Vagina (tissue), 2 donors: Measurements from ENCODE around the gene ROR1. TPM values are rescaled to one million over a fixed set of nuclear protein-coding genes. Genes with fewer than 3 reads are reported as not detected.

ENCODE experiments used
- DNase-seq, 2 donors: peaks; one replicate each; pipeline ENCODE4 v3.0.0-alpha.2; 2017; ENCODE audit errors: extremely low spot score in 2 of 2
- H3K27ac ChIP-seq: fragments of 200-600 bp; sonication (generic); one replicate; pipeline ENCODE4 v1.5.1; 2019
- H3K27me3 ChIP-seq: fragments of 200-600 bp; sonication (generic); one replicate; pipeline ENCODE4 v1.5.1; 2019
- H3K36me3 ChIP-seq, 2 donors: fragments of 200-600 bp; sonication (generic); one replicate each; pipeline ENCODE4 v1.5.1; 2017 to 2019
- H3K4me1 ChIP-seq: fragments of 200-600 bp; sonication (generic); one replicate; pipeline ENCODE4 v1.5.1; 2019
- H3K4me3 ChIP-seq, 2 donors: fragments of 200-600 bp; sonication (generic); 1 replicate in 1 of 2; 2 replicates in 1 of 2; pipeline ENCODE4 v1.5.1; 2016 to 2019
- H3K9me3 ChIP-seq: fragments of 200-600 bp; sonication (generic); one replicate; pipeline ENCODE4 v1.5.1; 2019
- POLR2A ChIP-seq, 2 donors: fragments of 450-650 bp; IDR thresholded peaks; one replicate each; pipeline ENCODE4 v1.6.1; 2017; ENCODE audit warnings: antibody characterized with exemption in 2 of 2, mild to moderate bottlenecking in 2 of 2, moderate library complexity in 2 of 2
- POLR2AphosphoS5 ChIP-seq, 2 donors: sonication (generic); formaldehyde crosslinking; IDR thresholded peaks; one replicate each; pipeline ENCODE4 v1.9.0; 2017; ENCODE audit warnings: antibody characterized with exemption in 2 of 2, mild to moderate bottlenecking in 2 of 2, low read depth in 1 of 2; ENCODE audit not compliant: insufficient read depth in 1 of 2
- intact Hi-C: fragments of 100-400 bp; cut with DNase I; formaldehyde crosslinking; loops from one replicate; pipeline ENCODE4 v1.15.1; 2023
- total RNA-seq: library from RNA; depleted of rRNA; stranded (reverse); fragments of >200 nt; gene quantifications from one replicate; pipeline ENCODE4 v1.2.3, GENCODE V29; 2016
- TF ChIP-seq, protein P1 (sequence below), 3 experiments: fragments of 450-650 bp in 2 of 3; fragments of 200-600 bp in 1 of 3; sonication (generic) in 1 of 3; IDR thresholded peaks; one replicate each; pipeline ENCODE4 v1.5.1; 2017 to 2019; ENCODE audit warnings: antibody characterized with exemption in 3 of 3, mild to moderate bottlenecking in 2 of 3, moderate library complexity in 2 of 3

Gene ROR1
- total RNA-seq, 1 donor from 2014 or later = 11.0 TPM

DNA sequence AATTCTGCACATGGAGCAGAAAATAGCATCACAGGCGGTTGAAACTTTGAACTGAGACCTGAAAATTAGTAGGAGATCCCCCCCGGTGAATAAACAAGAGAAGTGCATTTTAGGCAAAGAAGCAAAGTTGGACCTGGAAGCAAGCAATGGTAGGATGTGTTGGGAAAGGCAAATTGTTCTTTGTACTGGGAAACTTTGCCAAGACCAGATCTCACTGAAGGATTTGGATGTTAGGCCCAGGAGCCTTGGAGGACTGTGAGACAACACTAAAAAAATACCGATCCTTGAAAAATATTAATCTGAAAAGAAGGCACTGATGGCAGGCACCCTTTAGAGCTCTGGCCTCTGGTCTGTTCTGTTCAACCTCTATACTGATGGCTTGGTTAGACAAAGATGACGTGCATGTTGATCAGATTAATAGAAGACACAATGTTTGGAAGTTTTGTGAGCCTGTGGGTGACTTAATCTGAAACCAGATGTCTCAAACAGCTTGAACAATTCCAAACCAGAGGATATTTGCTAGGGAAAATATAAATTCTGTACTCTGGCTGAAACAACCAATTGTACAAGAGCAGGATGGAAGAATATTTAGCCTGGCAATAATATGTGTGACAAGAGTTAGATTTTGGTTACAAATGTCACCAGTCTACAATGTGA, 108.4 kb downstream of the ROR1 start:
- Histone ChIP-seq H3K27ac (no peak overlapping the region), H3K4me3 (no peak overlapping the region), H3K27me3 (no peaks in the 10 kb centered on the region), H3K4me1 (peaks cover 23% of the 10 kb centered on the region), H3K36me3 (no peaks in the 10 kb centered on the region), H3K9me3 (no peaks in the 10 kb centered on the region)
- TF ChIP-seq POLR2AphosphoS5 (IDR thresholded peaks at IDR 0.05; ENCODE audit: insufficient read depth in 1 of 2, low read depth in 1 of 2) (no peak), POLR2A (IDR thresholded peaks at IDR 0.05) (no peak)
- TF ChIP-seq, protein P1, sequence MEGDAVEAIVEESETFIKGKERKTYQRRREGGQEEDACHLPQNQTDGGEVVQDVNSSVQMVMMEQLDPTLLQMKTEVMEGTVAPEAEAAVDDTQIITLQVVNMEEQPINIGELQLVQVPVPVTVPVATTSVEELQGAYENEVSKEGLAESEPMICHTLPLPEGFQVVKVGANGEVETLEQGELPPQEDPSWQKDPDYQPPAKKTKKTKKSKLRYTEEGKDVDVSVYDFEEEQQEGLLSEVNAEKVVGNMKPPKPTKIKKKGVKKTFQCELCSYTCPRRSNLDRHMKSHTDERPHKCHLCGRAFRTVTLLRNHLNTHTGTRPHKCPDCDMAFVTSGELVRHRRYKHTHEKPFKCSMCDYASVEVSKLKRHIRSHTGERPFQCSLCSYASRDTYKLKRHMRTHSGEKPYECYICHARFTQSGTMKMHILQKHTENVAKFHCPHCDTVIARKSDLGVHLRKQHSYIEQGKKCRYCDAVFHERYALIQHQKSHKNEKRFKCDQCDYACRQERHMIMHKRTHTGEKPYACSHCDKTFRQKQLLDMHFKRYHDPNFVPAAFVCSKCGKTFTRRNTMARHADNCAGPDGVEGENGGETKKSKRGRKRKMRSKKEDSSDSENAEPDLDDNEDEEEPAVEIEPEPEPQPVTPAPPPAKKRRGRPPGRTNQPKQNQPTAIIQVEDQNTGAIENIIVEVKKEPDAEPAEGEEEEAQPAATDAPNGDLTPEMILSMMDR (IDR thresholded peaks at IDR 0.05) = no peak
- DNase-seq = peak in 1 of 2 donors; percentile 77
- intact Hi-C loops = no loop called here

DNA sequence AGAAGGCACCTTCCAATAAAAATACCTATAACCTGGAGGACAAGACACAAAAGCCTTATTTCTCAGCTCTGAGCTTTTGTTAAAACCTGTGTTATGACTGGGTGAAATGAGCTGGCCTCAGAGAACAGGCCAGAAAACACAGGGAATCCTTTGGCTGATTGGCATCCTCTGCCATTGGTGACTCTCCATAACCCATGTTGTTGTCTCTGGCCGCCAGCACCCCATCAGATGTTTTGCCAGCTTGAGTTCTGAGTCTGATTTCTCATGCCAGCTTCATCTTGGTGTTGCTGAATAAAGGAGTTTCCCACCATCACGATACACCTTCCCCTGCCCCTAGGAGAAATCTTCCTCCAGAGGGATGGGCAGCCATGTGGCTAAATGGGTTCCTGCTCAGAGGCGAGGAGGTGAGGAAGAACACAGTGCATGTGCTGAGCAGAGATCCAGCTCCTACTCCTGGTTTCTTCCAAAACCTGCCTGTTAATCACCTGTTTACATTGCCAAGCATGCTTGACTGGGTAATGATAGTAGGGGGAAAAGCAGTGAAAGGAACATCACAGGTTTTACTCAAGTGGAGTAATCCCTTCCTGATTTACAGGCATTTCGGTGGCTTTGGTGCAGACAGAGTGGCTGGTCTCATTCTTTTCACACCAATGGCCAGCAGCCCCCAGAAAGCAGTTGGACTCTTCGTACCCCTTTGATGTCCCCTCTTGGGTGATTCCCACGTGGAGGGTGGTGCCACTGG, 109.8 kb downstream of the ROR1 start:
- DNase-seq = no peak
- Histone ChIP-seq H3K9me3 (no peaks in the 10 kb centered on the region), H3K36me3 (no peaks in the 10 kb centered on the region), H3K27me3 (no peaks in the 10 kb centered on the region), H3K4me1 (peaks cover 20% of the 10 kb centered on the region), H3K27ac (no peak overlapping the region), H3K4me3 (no peak overlapping the region)
- intact Hi-C loops = no loop called here
- TF ChIP-seq POLR2AphosphoS5 (IDR thresholded peaks at IDR 0.05; ENCODE audit: insufficient read depth in 1 of 2, low read depth in 1 of 2) (no peak), POLR2A (IDR thresholded peaks at IDR 0.05) (no peak)
- TF ChIP-seq, protein P1 (IDR thresholded peaks at IDR 0.05) = no peak

DNA sequence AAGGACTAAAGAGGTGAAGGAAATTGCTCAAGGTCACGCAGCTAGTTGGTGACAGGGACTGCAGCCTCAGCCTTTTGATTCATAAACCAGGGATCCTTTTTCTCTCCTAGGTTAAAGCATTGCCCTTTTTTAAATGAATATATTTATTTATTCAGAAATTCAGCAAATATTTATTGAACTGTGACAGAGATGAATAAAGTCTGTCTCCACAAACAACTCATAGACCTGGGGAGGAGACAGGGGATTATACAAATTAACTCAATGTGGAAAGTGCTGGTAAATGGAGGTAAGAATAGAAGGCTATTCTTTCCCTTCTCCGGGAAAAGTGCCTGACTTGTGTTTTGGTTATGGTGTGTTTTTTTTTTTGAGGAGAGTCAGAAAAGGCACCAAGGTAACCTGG, 110.7 kb downstream of the ROR1 start:
- H3K4me3 ChIP-seq = no peak overlapping the region
- H3K4me1 ChIP-seq = peaks cover 20% of the 10 kb centered on the region
- no peak overlapping the region for H3K27ac ChIP-seq
- intact Hi-C loops = no loop called here
- H3K9me3 ChIP-seq = no peaks in the 10 kb centered on the region
- no peak for DNase-seq
- H3K27me3 ChIP-seq = no peaks in the 10 kb centered on the region
- TF ChIP-seq POLR2AphosphoS5 (IDR thresholded peaks at IDR 0.05; ENCODE audit: insufficient read depth in 1 of 2, low read depth in 1 of 2) (no peak), POLR2A (IDR thresholded peaks at IDR 0.05) (no peak)
- TF ChIP-seq, protein P1 (IDR thresholded peaks at IDR 0.05) = no peak
- no peaks in the 10 kb centered on the region for H3K36me3 ChIP-seq

DNA sequence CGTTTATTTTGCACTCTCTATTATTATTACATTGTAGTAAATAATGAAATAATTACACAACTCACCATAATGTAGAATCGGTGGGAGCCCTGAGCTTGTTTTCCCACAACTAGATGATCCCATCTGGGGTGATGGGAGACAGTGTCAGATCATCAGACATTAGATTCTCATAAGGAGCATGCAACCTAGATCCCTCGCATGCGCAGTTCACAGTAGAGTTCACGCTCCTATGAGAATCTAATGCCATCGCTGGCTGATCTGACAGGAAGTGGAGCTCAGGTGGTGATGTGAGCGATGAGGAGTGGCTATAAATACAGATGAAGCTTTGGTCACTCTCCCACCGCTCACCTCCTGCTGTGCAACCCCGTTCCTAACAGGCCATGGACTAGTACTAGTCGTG, 112.1 kb downstream of the ROR1 start:
- H3K36me3 ChIP-seq = no peaks in the 10 kb centered on the region
- intact Hi-C loops = no loop called here
- H3K4me1 ChIP-seq = peaks cover 20% of the 10 kb centered on the region
- no peaks in the 10 kb centered on the region for H3K9me3 ChIP-seq
- no peak overlapping the region for H3K27ac ChIP-seq
- DNase-seq = no peak
- H3K4me3 ChIP-seq = no peak overlapping the region
- TF ChIP-seq POLR2A (IDR thresholded peaks at IDR 0.05) = no peak
- TF ChIP-seq, protein P1 (IDR thresholded peaks at IDR 0.05) = no peak
- no peak for TF ChIP-seq POLR2AphosphoS5 (IDR thresholded peaks at IDR 0.05; ENCODE audit: insufficient read depth in 1 of 2, low read depth in 1 of 2)
- H3K27me3 ChIP-seq = no peaks in the 10 kb centered on the region

DNA sequence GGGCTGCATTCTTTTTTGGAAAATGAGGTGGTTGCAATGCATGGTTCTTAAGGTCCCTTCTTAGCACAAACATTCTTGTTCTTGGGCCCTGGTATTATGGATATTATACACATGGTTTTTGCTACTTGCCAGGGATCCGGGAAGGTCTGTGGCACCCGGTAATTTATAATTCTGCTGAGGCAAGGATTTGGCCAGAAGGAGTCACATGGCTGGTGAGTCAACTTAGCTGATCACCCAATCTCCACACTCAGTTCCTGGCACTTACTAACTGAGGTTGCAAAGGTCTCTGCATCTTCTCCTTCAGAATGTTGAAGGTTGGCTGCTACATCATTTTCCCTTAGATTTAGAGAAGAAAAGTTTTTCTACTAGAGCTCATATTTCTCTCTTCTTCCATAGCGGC, 112.5 kb downstream of the ROR1 start:
- no peaks in the 10 kb centered on the region for H3K9me3 ChIP-seq
- H3K27ac ChIP-seq = no peak overlapping the region
- H3K4me3 ChIP-seq = no peak overlapping the region
- TF ChIP-seq, protein P1 (IDR thresholded peaks at IDR 0.05) = no peak
- TF ChIP-seq POLR2AphosphoS5 (IDR thresholded peaks at IDR 0.05; ENCODE audit: insufficient read depth in 1 of 2, low read depth in 1 of 2) (no peak), POLR2A (IDR thresholded peaks at IDR 0.05) (no peak)
- H3K4me1 ChIP-seq = peaks cover 20% of the 10 kb centered on the region
- intact Hi-C loops = no loop called here
- H3K27me3 ChIP-seq = no peaks in the 10 kb centered on the region
- no peak for DNase-seq
- H3K36me3 ChIP-seq = no peaks in the 10 kb centered on the region
